ENCODE data around the gene WDPCP. TPM values are rescaled to one million over a fixed set of nuclear protein-coding genes. Genes with fewer than 3 reads are reported as not detected.
A peak's percentile ranks its signal among the peaks of the same experiment; 100 is the strongest.

The WDPCP gene
- total and polyA plus RNA-seq, 2 of the 8 experiments (the other 6 are each of a cell fraction or from before 2014, with no cell fraction given), result 9.3 to 25.8 TPM

- Histone ChIP-seq H3K4me2 (ENCODE audit: insufficient read depth in 1 of 2, low read depth in 2 of 2, low read length in 2 of 2) (no peak overlapping the region), H3K14ac (ENCODE audit: insufficient read length) (no peak overlapping the region), H2BK120ac (replicated peaks; ENCODE audit: low read depth, low read length) (no peak overlapping the region), H3K27me3 (replicated peaks in 1 of 4; ENCODE audit: control insufficient read depth in 3 of 4, extremely low read depth in 1 of 4, insufficient read depth in 3 of 4, low read length in 3 of 4) (no peaks in the 10 kb centered on the region), H2BK5ac (ENCODE audit: low read depth, low read length) (no peak overlapping the region), H3K27ac (ENCODE audit: low read depth, low read length) (no peak overlapping the region), H3K4me1 (replicated peaks in 1 of 4; ENCODE audit: control insufficient read depth in 3 of 4, insufficient read depth in 4 of 4, low read length in 3 of 4) (peaks cover 0 to 3% (median 0%) of the 10 kb centered on the region in 4 experiments; a peak in 1 of 7 replicates), H3K9me3 (ENCODE audit: insufficient read depth in 2 of 2, low read depth in 1 of 2, low read length in 1 of 2) (no peaks in the 10 kb centered on the region), H4K20me1 (replicated peaks in 1 of 2; ENCODE audit: control insufficient read depth in 1 of 2, insufficient read depth in 2 of 2, low read length in 2 of 2) (peaks cover 0 to 3% of the 10 kb centered on the region in 2 experiments), H2AK5ac (ENCODE audit: low read depth, low read length) (no peak overlapping the region), H2BK12ac (ENCODE audit: low read depth, low read length) (no peak overlapping the region), H3K36me3 (ENCODE audit: control insufficient read depth in 2 of 4, insufficient read depth in 4 of 4, low read length in 3 of 4) (no peaks in the 10 kb centered on the region), H2BK20ac (ENCODE audit: low read length) (no peak overlapping the region), H2BK15ac (ENCODE audit: low read length) (no peak overlapping the region), H2AFZ (ENCODE audit: low read length) (no peak overlapping the region), H3K23ac (ENCODE audit: insufficient read length) (no peak overlapping the region), H3K79me2 (ENCODE audit: control insufficient read depth in 1 of 2, insufficient read depth in 2 of 2, low read length in 2 of 2) (no peaks in the 10 kb centered on the region), H4K5ac (ENCODE audit: insufficient read length, low read depth, low read length) (no peak overlapping the region), H3K56ac (replicated peaks; ENCODE audit: insufficient read length, low read depth, low read length) (no peak overlapping the region), H4K91ac (replicated peaks; ENCODE audit: insufficient read length, low read length) (no peak overlapping the region), H3K23me2 (ENCODE audit: low read depth, low read length) (no peaks in the 10 kb centered on the region), H3K79me1 (ENCODE audit: low read depth, low read length) (no peaks in the 10 kb centered on the region), H3K4ac (replicated peaks; ENCODE audit: insufficient read length, low read depth, low read length) (no peak overlapping the region), H4K8ac (ENCODE audit: extremely low read depth, insufficient read depth, low read length) (no peak overlapping the region), H3K18ac (ENCODE audit: extremely low read depth, low read length) (no peak overlapping the region), H3K4me3 (ENCODE audit: extremely low read depth in 1 of 4, insufficient read depth in 2 of 4, low read depth in 3 of 4, low read length in 4 of 4) (no peak overlapping the region), H3K9ac (replicated peaks in 1 of 4; ENCODE audit: extremely low read depth in 1 of 4, low read depth in 3 of 4, low read length in 3 of 4) (no peak overlapping the region)
- DNase-seq (ENCODE audit: low read depth in 1 of 2, low spot score in 2 of 2) (no peak), FAIRE-seq (no peak)
- CTCF ChIA-PET (ENCODE audit: partially characterized antibody), result no interaction called here
- POLR2A ChIA-PET (ENCODE audit: partially characterized antibody), result no interaction called here
- TF ChIP-seq KDM1A (IDR thresholded peaks at IDR 0.05; ENCODE audit: borderline replicate concordance, low read length) (no peak), HDAC2 (IDR thresholded peaks at IDR 0.05; ENCODE audit: borderline replicate concordance in 1 of 2, low read depth in 2 of 2, low read length in 2 of 2) (no peak), CHD1 (IDR thresholded peaks at IDR 0.05; ENCODE audit: low read depth, low read length) (no peak), RFX5 (IDR thresholded peaks at IDR 0.05; ENCODE audit: borderline replicate concordance, low read depth, low read length) (peak; percentile 68; the same call in 1 of the 2 replicates), ZNF274 (IDR thresholded peaks at IDR 0.05; ENCODE audit: borderline replicate concordance, extremely low read depth, low read length) (no peak), RNF2 (IDR thresholded peaks at IDR 0.05; ENCODE audit: borderline replicate concordance, low read depth, low read length, missing control alignments, poor library complexity, severe bottlenecking) (no peak), ATF3 (IDR thresholded peaks at IDR 0.05; ENCODE audit: insufficient read depth, low read depth, low read length) (no peak), BCL11A (IDR thresholded peaks at IDR 0.05; ENCODE audit: low read depth in 2 of 2, low read length in 2 of 2) (no peak)
- 97% methylated on average over 2 of the region's 2 CpGs; no CpG with 5 or more reads in 1 of the 2 experiments for WGBS, 2 experiments (ENCODE audit: extremely low coverage in 1 of 2, insufficient coverage in 1 of 2, insufficient read length in 1 of 2, insufficient replicate concordance in 2 of 2, low coverage in 1 of 2, low lambda C conversion rate in 2 of 2, missing lambda C conversion rate in 1 of 2)
These were observed 339.1 kb downstream of the WDPCP start for GRCh38 chr2:63249161-63249560.
